Naive thymus-derived CD8-positive, alpha-beta T cell (primary cell): ENCODE data around the gene MEMO1. TPM values are rescaled to one million over a fixed set of nuclear protein-coding genes. Genes with fewer than 3 reads are reported as not detected.

Experiments
- ATAC-seq, 2 donors: fragments of 150-1000 bp; cut with Tn5 transposase in 1 of 2; sonication (Bioruptor Pico), chemical (Tn5 transposase) in 1 of 2; 1 replicate in 1 of 2; 2 replicates in 1 of 2; pipeline ENCODE4 v1.10.0; 2021; ENCODE audit warnings: mild to moderate bottlenecking in 2 of 2, moderate library complexity in 2 of 2
- POLR2A ChIA-PET: fragments of 350-600 bp; sonication (Branson Sonifier 250); formaldehyde crosslinking; loops from one replicate; lab custom pipeline; 2021; ENCODE audit warnings: antibody characterized with exemption; lab: Charles Lee
- DNase-seq, 10 donors: peaks; one replicate each; pipeline versions ENCODE4 v3.0.0 to v3.0.0-alpha.2; 2020 to 2022
- H3K27ac Mint-ChIP-seq, 10 donors: one replicate each; pipeline ENCODE4 v1.8.0; 2020 to 2022; ENCODE audit warnings: mild to moderate bottlenecking in 10 of 10, mixed read lengths in 10 of 10, moderate library complexity in 4 of 10, inconsistent platforms in 1 of 10
- H3K27me3 Mint-ChIP-seq, 5 donors: one replicate each; pipeline ENCODE4 v1.8.0; 2021 to 2022; ENCODE audit warnings: mixed read lengths in 5 of 5
- H3K36me3 Mint-ChIP-seq, 3 donors: one replicate each; pipeline ENCODE4 v1.8.0; 2020 to 2022; ENCODE audit warnings: mixed read lengths in 3 of 3, mild to moderate bottlenecking in 2 of 3, inconsistent platforms in 1 of 3
- H3K4me1 Mint-ChIP-seq, 4 donors: one replicate each; pipeline ENCODE4 v1.8.0; 2021 to 2022; ENCODE audit warnings: mixed read lengths in 4 of 4
- H3K4me3 Mint-ChIP-seq, 10 donors: one replicate each; pipeline ENCODE4 v1.8.0; 2020 to 2022; ENCODE audit warnings: mild to moderate bottlenecking in 10 of 10, mixed read lengths in 10 of 10, moderate library complexity in 6 of 10, inconsistent platforms in 1 of 10
- H3K9me3 Mint-ChIP-seq, 9 donors: one replicate each; pipeline ENCODE4 v1.8.0; 2020 to 2022; ENCODE audit warnings: mixed read lengths in 9 of 9, mild to moderate bottlenecking in 3 of 9, inconsistent platforms in 1 of 9, moderate library complexity in 1 of 9
- polyA plus RNA-seq, 3 donors: library from polyadenylated mRNA; unstranded; fragments of 300-500 nt; fragmentation: Illumina TruSeq; gene quantifications; one replicate each; pipeline ENCODE4 v1.2.3, GENCODE V29; 2021
- total RNA-seq, 8 experiments: library from RNA in 2 of 8; stranded (reverse) in 2 of 8; gene quantifications; one replicate each; pipeline ENCODE4 v1.2.3 and lab custom pipeline; 2021 to 2026

The MEMO1 gene
- total and polyA plus RNA-seq, 5 experiments from 2014 or later = 23.7 to 35.8 (median 26.2) TPM

- peaks cover 0 to 31% (median 7%) of the 10 kb centered on the region in 3 donors for H3K36me3 Mint-ChIP-seq
- DNase-seq (no peak), ATAC-seq (no peak)
- H3K9me3 Mint-ChIP-seq = no peaks in the 10 kb centered on the region
- H3K27ac Mint-ChIP-seq = peak overlapping the region in 1 of 10 donors; percentile 5
- no peaks in the 10 kb centered on the region for H3K27me3 Mint-ChIP-seq
- peaks cover 18 to 31% (median 24%) of the 10 kb centered on the region in 4 donors for H3K4me1 Mint-ChIP-seq
- no peak overlapping the region for H3K4me3 Mint-ChIP-seq
- POLR2A ChIA-PET = interaction anchor here (0.5 kb wide), 1 partner anchor 137 kb away, joined by 3 read pairs; no protein-coding TSS in a partner anchor
Measured at GRCh38 chr2:31950946-31951562, 59.8 kb downstream of the MEMO1 start.

- no peak for DNase-seq
- POLR2A ChIA-PET = no interaction called here
- Mint-ChIP-seq H3K4me3 (no peak overlapping the region), H3K27ac (peak overlapping the region in 3 of 10 donors; percentile 58 to 80 (median 61)), H3K27me3 (no peaks in the 10 kb centered on the region), H3K36me3 (peaks cover 0 to 27% (median 5%) of the 10 kb centered on the region in 3 donors), H3K4me1 (peaks cover 29 to 54% (median 48%) of the 10 kb centered on the region in 4 donors), H3K9me3 (no peaks in the 10 kb centered on the region)
- ATAC-seq = no peak
Measured at GRCh38 chr2:31947871-31948270, 62.9 kb downstream of the MEMO1 start.

- Mint-ChIP-seq H3K36me3 (peaks cover 0 to 32% (median 8%) of the 10 kb centered on the region in 3 donors), H3K4me3 (no peak overlapping the region), H3K4me1 (peaks cover 29 to 54% (median 48%) of the 10 kb centered on the region in 4 donors), H3K27me3 (no peaks in the 10 kb centered on the region), H3K9me3 (no peaks in the 10 kb centered on the region), H3K27ac (no peak overlapping the region)
- ATAC-seq (no peak), DNase-seq (no peak)
- POLR2A ChIA-PET = no interaction called here
Measured at GRCh38 chr2:31946838-31947237, 64.0 kb downstream of the MEMO1 start.

DNA sequence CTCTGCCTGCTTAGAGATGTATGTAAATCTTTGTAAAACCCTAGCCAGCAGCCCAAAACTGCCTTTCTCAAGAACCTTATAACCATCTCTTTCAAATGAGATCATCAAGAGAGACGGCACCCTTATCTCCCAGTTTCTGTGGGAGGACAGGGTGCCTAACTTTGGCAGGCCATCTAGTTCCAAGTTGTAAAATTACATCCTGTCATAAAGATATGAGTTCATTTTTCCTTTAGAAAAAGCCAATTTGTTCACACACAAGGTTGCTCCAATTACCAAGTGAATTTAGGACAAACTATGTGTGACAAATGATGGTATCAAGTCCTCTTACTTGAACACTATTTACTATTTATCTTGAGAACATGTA, 65.3 kb downstream of the MEMO1 start:
- Mint-ChIP-seq H3K27ac (peak overlapping the region in 4 of 10 donors; percentile 16 to 51 (median 38)), H3K36me3 (peaks cover 0 to 32% (median 8%) of the 10 kb centered on the region in 3 donors), H3K4me3 (no peak overlapping the region), H3K27me3 (no peaks in the 10 kb centered on the region), H3K9me3 (no peaks in the 10 kb centered on the region), H3K4me1 (peaks cover 24 to 51% (median 45%) of the 10 kb centered on the region in 4 donors)
- ATAC-seq (no peak), DNase-seq (no peak)
- POLR2A ChIA-PET = no interaction called here

- Mint-ChIP-seq H3K27ac (peak overlapping the region in 5 of 10 donors; percentile 12 to 74 (median 48)), H3K4me3 (peak overlapping the region in 1 of 10 donors; percentile 7), H3K9me3 (no peaks in the 10 kb centered on the region), H3K36me3 (peaks cover 0 to 29% (median 8%) of the 10 kb centered on the region in 3 donors), H3K27me3 (no peaks in the 10 kb centered on the region), H3K4me1 (peaks cover 24 to 51% (median 45%) of the 10 kb centered on the region in 4 donors)
- DNase-seq (no peak), ATAC-seq (no peak)
- POLR2A ChIA-PET = no interaction called here
Measured at GRCh38 chr2:31944828-31945571, 65.8 kb downstream of the MEMO1 start.

GRCh38 chr2:31943636-31944225, 67.1 kb downstream of the MEMO1 start:
- DNase-seq (no peak), ATAC-seq (no peak)
- Mint-ChIP-seq H3K9me3 (no peaks in the 10 kb centered on the region), H3K27ac (peak overlapping the region in 3 of 10 donors; percentile 53 to 57 (median 56)), H3K36me3 (peaks cover 0 to 21% (median 8%) of the 10 kb centered on the region in 3 donors), H3K4me3 (no peak overlapping the region), H3K4me1 (peaks cover 20 to 44% (median 39%) of the 10 kb centered on the region in 4 donors), H3K27me3 (no peaks in the 10 kb centered on the region)
- POLR2A ChIA-PET = no interaction called here

DNA sequence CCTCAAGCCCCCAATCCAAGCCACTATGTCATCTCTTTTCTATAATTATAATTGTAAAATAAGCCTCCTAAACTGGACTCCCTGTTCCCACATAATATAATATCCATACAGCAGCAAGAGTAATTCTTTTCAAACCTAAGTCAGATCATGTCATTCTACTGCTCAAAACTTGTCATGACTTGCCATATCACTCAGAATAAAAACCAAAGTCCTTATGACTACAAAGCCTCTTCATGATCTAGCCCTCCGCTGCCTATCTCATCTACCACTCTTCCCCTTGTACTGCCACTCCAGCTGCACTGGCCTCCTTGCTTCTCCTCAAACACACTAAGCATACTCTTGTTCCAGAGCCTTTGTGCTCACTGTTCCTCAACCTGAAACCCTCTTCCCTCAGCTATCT, 69.9 kb downstream of the MEMO1 start:
- H3K4me3 Mint-ChIP-seq = no peak overlapping the region
- H3K27me3 Mint-ChIP-seq = no peaks in the 10 kb centered on the region
- peaks cover 0 to 23% (median 7%) of the 10 kb centered on the region in 3 donors for H3K36me3 Mint-ChIP-seq
- H3K4me1 Mint-ChIP-seq = peaks cover 20 to 35% (median 30%) of the 10 kb centered on the region in 4 donors
- POLR2A ChIA-PET = interaction anchor here (0.6 kb wide), 1 partner anchor 233 kb away, joined by 3 read pairs; no protein-coding TSS in a partner anchor
- no peaks in the 10 kb centered on the region for H3K9me3 Mint-ChIP-seq
- ATAC-seq (no peak), DNase-seq (no peak)
- no peak overlapping the region for H3K27ac Mint-ChIP-seq

DNA sequence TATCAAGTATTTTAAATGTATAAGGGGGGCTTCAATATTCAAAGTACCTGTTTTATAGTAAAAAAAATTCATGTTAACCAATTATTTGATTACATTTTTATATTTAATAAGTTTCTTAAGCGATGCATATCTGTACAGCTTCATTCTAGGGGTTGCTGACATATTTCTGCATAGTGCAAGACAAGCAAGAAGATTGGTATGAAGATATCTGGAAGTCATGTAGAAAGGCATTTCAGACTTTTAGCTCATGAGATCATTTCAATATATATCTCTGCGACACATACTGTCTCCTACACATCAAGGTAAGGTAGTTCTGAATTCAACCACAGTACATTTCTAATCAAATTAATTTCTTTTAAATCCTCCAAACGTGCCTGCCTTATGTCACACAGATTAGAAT, 73.1 kb downstream of the MEMO1 start:
- ATAC-seq (no peak), DNase-seq (no peak)
- peaks cover 0 to 9% (median 2%) of the 10 kb centered on the region in 3 donors for H3K36me3 Mint-ChIP-seq
- H3K27ac Mint-ChIP-seq = no peak overlapping the region
- H3K9me3 Mint-ChIP-seq = no peaks in the 10 kb centered on the region
- peaks cover 0 to 17% (median 8%) of the 10 kb centered on the region in 4 donors for H3K4me1 Mint-ChIP-seq
- no peak overlapping the region for H3K4me3 Mint-ChIP-seq
- no peaks in the 10 kb centered on the region for H3K27me3 Mint-ChIP-seq
- POLR2A ChIA-PET = no interaction called here

DNA sequence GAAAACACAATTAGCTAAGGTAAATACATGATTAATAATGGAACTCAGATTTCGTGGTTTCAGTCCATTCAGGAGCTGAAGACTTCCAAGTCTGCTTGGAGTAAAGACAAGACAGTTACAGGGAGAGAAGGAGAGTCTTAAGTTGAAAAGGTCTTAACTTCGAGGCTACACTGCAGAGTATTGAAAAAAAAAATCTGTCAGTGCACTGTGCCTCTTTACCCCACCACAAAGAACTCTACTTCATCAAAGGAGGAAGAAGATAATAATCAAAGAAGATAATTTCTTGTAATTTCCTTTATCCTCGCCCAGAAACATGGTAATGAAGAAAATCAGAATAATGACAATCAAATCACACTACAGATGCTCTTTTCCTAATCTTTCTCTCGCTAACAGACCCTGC, 75.4 kb downstream of the MEMO1 start:
- no peak overlapping the region for H3K4me3 Mint-ChIP-seq
- H3K27ac Mint-ChIP-seq = no peak overlapping the region
- DNase-seq (peak in 2 of 10 donors; percentile 2 to 3), ATAC-seq (peak in 1 of 2 donors; percentile 32)
- peaks cover 0 to 22% (median 10%) of the 10 kb centered on the region in 4 donors for H3K4me1 Mint-ChIP-seq
- no peaks in the 10 kb centered on the region for H3K27me3 Mint-ChIP-seq
- POLR2A ChIA-PET = interaction anchor here (0.6 kb wide), 1 partner anchor 1704 kb away, joined by 3 read pairs; no protein-coding TSS in a partner anchor
- no peaks in the 10 kb centered on the region for H3K9me3 Mint-ChIP-seq
- peaks cover under 1 to 21% (median 8%) of the 10 kb centered on the region in 3 donors for H3K36me3 Mint-ChIP-seq

- Mint-ChIP-seq H3K4me1 (peaks cover 0 to 22% (median 11%) of the 10 kb centered on the region in 4 donors), H3K27me3 (no peaks in the 10 kb centered on the region), H3K36me3 (peaks cover 5 to 26% (median 10%) of the 10 kb centered on the region in 3 donors), H3K27ac (peak overlapping the region in 1 of 10 donors; percentile 60), H3K9me3 (no peaks in the 10 kb centered on the region), H3K4me3 (no peak overlapping the region)
- POLR2A ChIA-PET = interaction anchor here (0.7 kb wide), 1 partner anchor 847 kb away, joined by 3 read pairs; no protein-coding TSS in a partner anchor
- no peak for ATAC-seq
- DNase-seq = no peak
Measured at GRCh38 chr2:31933066-31933465, 77.7 kb downstream of the MEMO1 start.

DNA sequence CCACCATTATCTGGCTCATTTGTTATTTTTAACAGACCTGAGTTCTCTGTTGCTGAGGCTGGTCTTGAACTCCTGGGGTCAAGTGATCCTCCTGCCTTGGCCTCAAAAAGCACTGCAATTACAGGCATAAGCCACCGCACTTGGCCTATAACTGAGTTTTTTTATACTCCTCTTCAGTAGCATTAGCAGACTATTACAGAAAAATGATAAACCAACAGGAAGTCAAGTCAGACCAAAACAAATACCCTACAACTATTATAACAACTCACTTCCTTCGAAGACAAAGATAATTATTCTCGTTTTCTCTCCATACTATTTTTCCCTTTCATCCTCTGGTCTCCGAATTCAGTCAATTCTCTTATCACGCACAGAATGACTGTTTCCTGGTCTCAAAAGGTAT, 78.2 kb downstream of the MEMO1 start:
- no peak for ATAC-seq

DNA sequence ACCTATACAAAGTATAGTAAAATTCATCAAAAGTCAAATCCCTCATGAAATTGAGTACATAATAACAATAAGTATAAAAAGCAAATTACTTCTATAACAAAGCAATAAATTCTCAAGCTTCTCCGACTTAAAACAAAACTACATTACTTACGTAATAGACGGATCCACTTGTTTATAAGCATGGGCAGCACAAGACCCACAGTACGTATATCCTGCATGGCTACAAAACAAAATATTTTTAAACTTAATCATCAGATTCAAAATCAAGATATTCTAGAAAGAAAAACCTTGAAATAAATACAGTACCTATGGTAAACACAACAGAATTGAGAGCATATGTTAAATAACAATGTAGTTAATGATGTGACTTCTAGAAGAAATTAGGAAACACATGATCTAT, 78.9 kb downstream of the MEMO1 start:
- Mint-ChIP-seq H3K9me3 (no peaks in the 10 kb centered on the region), H3K36me3 (peaks cover 5 to 30% (median 10%) of the 10 kb centered on the region in 3 donors), H3K27me3 (no peaks in the 10 kb centered on the region), H3K4me3 (no peak overlapping the region), H3K4me1 (peaks cover 0 to 22% (median 11%) of the 10 kb centered on the region in 4 donors), H3K27ac (no peak overlapping the region)
- DNase-seq (no peak), ATAC-seq (no peak)
- POLR2A ChIA-PET = no interaction called here

More for the DNA sequence above, 78.2 kb downstream of the MEMO1 start:
- DNase-seq = no peak
- no peak overlapping the region for H3K4me3 Mint-ChIP-seq
- no peaks in the 10 kb centered on the region for H3K9me3 Mint-ChIP-seq
- H3K27me3 Mint-ChIP-seq = no peaks in the 10 kb centered on the region
- POLR2A ChIA-PET = no interaction called here
- peaks cover 0 to 22% (median 11%) of the 10 kb centered on the region in 4 donors for H3K4me1 Mint-ChIP-seq
- peaks cover 5 to 26% (median 10%) of the 10 kb centered on the region in 3 donors for H3K36me3 Mint-ChIP-seq
- H3K27ac Mint-ChIP-seq = peak overlapping the region in 2 of 10 donors; percentile 24 to 26
